HG03442 (cell line): ENCODE data around the gene DENND4A.
"Not testable (repeated sequence)": the region's sequence is repeated elsewhere in the genome, so short reads cannot be mapped to it uniquely, and the experiment has no call there.

Experiments used
- ATAC-seq: cut with Tn5 transposase; IDR thresholded peaks from one replicate; pipeline ENCODE4 v1.9.1; 2021; ENCODE audit warnings: mild to moderate bottlenecking, moderate library complexity; ENCODE audit not compliant: unreplicated experiment

Gene DENND4A

GRCh38 chr15:65789759-65790425 lies 2.2 kb downstream of the DENND4A start:
- no peak for ATAC-seq

DNA sequence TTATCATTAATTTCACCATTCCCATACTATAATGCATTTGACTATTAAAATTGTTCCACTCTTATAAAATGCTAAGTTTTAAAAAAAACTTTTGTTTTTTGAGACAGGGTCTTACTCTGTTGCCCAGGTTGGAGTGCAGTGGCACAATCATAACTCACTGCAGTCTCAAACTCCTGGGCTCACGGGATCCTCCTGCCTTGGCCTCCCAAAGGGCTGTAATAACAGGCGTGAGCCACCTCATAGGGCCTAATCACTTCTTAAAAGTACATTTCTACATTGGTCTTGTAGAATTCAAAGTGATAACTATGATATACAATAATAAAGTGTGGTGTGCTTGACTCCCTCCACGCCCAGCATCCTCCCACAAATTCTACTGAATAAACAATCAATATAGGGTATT lies 3.0 kb downstream of the DENND4A start:
- no peak for ATAC-seq

DNA sequence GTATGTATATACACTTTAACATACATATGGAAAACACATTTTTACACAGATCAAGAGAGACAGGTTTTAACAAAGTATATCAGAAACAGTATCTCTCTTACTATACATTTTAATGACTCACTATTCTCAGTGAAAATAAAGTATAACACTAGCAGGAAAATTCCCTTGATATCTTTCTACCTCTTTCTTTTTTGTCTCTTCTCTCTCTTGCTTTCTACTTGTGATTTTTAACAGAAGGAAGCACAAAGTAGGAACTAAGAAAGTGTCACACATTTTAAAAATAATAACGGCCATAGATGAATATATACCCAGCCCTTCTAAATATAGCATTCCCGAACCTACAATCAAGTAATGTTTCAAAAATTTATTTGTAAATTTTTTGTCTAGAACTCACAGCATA lies 4.8 kb downstream of the DENND4A start:
- no peak for ATAC-seq

GRCh38 chr15:65785151-65785550 lies 6.9 kb downstream of the DENND4A start:
- no peak for ATAC-seq

DNA sequence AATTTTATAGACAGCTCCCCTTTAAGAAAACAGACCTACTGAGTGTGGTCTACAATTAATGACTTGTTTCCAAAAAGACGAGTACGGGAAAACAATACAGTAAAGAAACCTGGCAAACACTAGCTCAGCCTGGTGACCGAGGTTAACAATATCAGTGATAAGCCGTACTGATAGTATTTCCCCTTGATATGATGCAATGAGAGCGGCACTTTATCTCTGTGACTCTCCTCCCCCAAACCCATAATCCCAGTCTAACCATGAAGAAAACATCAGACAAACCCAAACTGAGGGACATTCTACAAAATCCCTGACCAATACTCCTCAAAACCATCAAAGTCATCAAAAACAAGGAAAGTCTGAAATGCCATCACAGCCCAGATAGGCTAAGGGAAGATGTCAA lies 8.2 kb downstream of the DENND4A start:
- no peak for ATAC-seq

DNA sequence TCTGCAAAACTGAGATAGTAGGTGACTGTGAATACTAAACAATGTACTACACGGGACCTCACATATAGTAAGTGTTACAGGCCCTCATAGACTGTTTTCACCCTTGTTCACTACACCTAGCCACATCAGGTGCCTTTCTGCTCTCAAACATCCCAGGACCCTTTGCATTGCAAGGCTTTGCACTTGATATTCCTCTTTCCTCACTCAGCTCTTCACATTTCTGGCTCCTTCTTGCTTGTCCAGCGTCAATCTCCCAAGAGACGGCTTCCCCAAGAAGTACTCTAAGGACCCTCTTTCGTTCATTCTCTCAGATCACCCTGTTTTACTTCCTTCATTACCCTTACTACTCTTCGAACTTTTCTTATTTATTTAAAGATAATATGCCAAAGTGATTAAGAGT lies 10.0 kb downstream of the DENND4A start:
- ATAC-seq: no peak

- not testable (repeated sequence) for ATAC-seq
These were observed 13.4 kb downstream of the DENND4A start for GRCh38 chr15:65778701-65779100.

GRCh38 chr15:65778269-65778668 lies 13.8 kb downstream of the DENND4A start:
- no peak for ATAC-seq

DNA sequence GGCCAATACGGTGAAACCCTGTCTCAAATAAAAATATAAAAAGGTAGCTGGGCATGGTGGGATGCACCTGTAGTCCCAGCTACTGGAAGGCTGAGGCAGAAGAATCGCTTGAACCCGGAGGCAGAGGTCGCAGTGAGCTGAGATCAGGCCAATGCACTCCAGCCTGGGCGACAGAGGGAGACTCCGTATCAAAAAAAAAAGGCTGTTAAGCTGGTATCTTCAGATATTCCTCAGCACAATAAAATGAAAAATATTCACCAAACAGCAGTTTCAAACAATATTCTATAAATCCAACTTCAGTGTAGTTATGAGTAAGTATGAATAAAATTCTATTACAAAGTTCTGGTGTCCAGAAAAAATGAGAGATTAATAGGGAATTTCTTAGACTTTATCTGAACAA lies 14.2 kb downstream of the DENND4A start:
- no peak for ATAC-seq

DNA sequence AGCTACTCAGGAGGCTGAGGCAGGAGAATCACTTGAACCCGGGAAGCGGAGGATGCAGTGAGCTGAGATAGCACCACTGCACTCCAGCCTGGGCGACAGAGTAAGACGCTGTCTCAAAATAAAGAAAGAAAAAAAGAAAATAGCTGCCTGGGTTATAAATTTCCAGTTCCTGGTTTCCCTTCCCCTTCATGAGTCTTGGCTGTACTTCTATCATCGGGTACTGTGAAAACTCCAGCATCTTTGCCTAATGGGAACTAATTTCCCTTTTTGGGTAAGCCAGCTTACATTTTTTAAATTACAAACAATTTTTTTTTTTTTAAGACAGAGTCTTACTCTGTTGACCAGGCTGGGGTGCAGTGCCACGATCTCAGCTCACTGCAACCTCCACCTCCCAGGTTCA lies 15.0 kb downstream of the DENND4A start:
- ATAC-seq: no peak

- ATAC-seq: peak; percentile 56
These were observed 18.5 kb downstream of the DENND4A start for GRCh38 chr15:65773386-65774111.

DNA sequence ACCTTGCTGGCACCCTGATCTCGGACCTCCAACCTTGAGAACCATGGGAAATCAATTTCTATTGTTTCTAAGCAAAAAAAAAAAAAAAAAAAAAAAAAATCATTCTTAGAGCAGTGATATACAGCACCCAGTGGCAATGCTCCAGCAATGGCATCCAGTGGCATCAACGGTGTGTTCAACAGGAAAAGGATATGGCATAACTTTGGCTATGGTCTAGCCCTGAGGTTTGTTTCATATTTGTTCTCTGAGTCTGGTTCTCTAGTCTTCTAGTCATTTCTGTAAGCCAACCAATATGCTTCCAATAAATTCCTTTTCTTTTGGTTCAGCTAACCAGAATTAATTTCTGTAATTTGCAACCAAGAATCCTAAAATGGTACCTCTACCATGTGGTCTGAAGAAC lies 19.2 kb downstream of the DENND4A start:
- ATAC-seq: no peak

DNA sequence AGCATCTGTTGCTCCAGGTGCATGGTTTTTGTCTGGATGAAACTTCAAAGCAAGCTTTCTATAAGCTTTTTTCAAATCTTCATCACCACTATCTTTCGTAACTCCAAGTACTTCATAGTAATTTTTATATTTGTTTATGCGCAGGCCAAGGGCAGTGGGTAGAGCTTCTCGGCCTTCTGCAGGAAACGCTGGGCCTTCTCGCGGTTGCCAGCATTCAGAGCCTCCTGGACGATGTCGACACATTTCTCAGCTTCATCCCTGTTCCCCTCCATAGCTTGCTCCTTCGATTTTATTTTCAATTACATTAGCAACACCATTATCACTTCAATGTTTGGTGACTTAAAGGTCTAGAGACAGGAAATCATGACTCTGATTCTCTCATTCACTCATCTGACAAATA lies 20.2 kb downstream of the DENND4A start:
- ATAC-seq: no peak

- no peak for ATAC-seq
These were observed 22.6 kb downstream of the DENND4A start for GRCh38 chr15:65769482-65769881.

DNA sequence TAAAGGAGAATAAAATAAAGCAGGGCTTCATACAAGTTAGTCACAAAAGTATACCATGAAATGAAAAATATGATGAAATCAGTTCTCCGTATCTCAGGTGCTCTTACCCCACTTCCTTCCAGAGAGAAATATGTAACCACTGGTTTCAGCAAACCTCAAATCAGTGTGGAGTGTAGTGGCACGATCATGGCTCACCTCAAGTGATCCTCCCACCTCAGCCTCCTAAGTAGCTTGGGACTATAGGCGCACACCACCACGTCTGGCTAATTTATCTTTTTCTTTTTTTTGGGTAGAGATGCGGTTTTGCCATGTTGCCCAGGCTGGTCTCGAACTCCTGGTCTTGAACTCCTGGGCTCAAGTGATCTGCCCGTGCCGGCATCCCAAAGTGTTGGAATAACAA lies 24.2 kb downstream of the DENND4A start:
- ATAC-seq: no peak

- no peak for ATAC-seq
These were observed 24.9 kb downstream of the DENND4A start for GRCh38 chr15:65767264-65767595.

- ATAC-seq: no peak
These were observed 25.4 kb downstream of the DENND4A start for GRCh38 chr15:65766422-65767263.

GRCh38 chr15:65765106-65765505 lies 27.0 kb downstream of the DENND4A start:
- ATAC-seq: no peak

DNA sequence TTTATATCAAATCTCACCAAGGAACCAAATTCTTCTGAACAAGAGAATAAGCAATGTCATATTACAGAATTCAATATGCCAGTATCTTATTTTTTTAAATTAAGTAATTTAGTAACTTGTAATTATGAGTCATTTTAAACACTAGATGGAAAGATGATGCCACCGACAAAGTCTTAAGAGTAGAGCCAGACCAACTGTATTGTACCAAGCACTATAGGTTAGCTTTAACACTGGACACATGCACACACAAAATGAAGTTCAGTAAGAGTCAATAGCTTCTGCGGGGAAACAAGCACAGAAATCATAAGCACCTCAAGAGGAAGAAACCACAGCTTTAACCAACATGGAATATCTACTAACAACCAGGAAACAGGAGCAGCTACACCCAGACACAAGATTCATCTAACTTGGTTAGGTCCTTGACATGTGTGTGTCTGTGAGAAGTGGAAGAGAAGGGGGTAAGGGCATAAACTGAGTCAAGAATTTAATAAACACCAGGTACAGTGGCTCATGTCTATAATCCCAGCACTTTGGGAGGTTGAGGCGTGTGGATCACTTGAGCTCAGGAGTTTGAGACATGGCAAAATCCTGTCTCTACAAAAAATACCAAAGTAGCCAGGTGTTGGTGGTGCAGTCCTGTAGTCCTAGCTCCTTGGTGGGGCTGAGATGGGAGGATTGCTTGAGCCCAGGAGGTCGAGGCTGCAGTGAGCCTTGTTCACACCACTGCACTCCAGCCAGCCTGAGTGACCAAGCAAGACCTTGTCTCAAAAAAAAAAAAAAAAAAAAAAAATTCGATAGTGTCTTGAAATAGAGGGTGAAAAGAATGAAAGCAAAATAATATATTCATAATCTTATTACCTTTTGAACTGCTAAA lies 28.9 kb downstream of the DENND4A start:
- ATAC-seq: no peak

- no peak for ATAC-seq
These were observed 29.7 kb downstream of the DENND4A start for GRCh38 chr15:65762399-65762798.
